Erythroblast (primary cell): ENCODE data around the gene MRNIP.

ENCODE experiments used
- GATA1 ChIP-seq: IDR thresholded peaks from 2 replicates; pipeline ENCODE4 v1.6.1; 2011; ENCODE audit warnings: low read depth, mild to moderate bottlenecking, control low read depth, low read length, moderate library complexity
- POLR2A ChIP-seq: IDR thresholded peaks from 2 replicates; pipeline ENCODE4 v1.6.1; 2011; ENCODE audit warnings: mild to moderate bottlenecking, low read length

GRCh38 chr5:179823937-179824744, 34.5 kb downstream of the MRNIP start:
- no peak for TF ChIP-seq POLR2A
- no peak for TF ChIP-seq GATA1
